ENCODE measurements around the gene RAD51.
"Not testable (repeated sequence)": the region's sequence is repeated elsewhere in the genome, so short reads cannot be mapped to it uniquely, and the experiment has no call there.

The RAD51 gene

DNA sequence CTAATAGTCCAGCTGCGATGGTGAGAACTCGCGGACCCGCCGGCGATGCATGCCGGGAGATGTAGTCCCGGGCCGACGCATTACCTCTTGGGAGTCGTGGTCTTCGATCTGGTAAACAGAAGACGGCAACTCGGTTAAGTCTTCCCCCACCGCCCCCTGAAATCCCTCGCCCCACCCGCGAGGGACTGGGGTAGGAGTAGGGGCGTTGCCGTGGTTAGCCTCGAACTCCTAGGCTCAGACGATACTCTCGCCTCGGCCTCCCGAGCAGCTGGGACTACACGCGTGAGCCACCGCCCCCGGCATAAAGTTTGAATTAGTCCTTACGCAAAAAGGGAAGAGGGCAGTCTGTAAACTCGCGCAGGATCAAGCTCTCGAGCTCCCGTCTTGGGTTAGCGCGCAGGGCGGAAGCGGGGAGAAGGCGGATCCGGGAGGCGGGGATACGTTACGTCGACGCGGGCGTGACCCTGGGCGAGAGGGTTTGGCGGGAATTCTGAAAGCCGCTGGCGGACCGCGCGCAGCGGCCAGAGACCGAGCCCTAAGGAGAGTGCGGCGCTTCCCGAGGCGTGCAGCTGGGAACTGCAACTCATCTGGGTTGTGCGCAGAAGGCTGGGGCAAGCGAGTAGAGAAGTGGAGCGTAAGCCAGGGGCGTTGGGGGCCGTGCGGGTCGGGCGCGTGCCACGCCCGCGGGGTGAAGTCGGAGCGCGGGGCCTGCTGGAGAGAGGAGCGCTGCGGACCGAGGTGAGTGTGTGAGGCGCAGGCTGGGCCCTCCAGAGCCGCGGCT lies at the start of gene RAD51:
Gene RAD51, plus strand, starts transcription at position 487 of the 781 bp plus-strand sequence. CDS start 3,585 bp downstream, outside the sequence.
- FAIRE-seq: no peak

DNA sequence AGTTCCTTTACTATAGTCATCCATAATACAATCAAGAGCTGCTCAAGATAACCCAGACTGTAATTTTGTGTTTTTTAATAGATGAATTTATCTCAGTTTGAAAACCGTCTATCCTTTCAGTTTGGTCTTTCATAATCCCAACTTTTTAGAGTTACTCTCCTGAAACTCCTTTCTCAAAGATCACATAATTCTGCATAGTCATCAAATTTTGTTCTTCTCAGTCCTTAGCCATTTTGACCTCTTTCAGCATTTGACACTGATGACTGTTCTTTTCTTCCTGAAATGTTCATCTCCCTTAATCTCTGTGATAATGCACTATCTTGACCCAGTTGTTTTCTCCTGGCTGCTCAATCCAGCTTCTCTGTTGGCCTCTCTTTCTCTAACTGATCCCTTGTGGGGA lies 47.5 kb upstream of the RAD51 start:
- no peak for FAIRE-seq

DNA sequence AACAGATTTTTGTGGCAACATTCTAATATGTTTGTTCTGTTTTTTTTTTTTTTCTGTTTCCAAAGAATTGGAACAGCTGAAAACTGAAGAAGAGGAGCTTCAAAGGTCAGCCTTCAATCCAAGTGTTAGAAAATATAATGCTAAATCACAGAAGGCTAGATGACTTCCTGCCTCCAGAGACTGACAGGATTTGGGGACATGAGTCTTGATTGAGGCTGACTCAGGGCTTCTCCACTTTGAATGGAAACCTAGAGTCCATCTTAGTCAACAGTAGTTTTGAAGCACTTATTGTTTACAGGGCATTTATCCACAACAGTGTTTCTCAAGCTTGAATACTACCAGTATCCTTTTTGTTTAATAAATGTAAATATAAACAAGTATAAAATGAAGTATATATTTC lies 44.5 kb upstream of the RAD51 start:
- FAIRE-seq: no peak

DNA sequence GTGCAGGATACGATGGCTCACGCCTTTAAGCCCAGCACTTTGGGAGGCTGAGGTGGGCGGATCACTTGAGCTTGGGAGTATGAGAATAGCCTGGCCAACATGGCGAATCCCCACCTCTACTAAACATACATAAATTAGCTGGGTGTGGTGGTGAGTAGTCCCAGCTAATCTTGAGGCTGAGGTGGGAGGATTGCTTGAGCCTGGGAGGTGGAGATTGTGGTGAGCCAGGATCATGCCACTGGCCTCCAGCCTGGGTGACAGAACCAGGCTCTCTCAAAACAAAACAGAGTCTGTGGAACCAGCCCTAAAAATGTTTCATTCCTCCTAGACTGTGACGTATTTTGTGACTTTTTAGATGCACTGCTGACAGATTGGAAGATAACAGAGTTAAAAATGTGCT lies 34.3 kb upstream of the RAD51 start:
- FAIRE-seq: no peak

DNA sequence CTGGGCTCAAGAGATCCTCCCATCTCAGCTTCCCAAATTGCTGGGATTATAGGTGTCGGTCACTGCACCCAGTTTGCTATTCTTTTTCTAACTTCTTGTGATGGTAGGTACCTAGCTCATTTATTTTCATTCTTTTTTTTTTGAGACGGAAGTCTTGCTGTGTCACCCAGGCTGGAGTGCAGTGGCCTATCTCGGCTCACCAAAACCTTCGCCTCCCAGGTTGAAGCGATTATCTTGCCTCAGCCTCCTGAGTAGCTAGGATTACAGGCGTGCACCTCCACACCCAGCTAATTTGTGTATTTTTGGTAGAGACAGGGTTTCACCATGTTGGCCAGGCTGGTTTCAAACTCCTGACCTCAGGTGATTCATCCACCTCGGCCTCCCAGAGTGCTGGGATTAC lies 30.1 kb upstream of the RAD51 start:
- no peak for FAIRE-seq

DNA sequence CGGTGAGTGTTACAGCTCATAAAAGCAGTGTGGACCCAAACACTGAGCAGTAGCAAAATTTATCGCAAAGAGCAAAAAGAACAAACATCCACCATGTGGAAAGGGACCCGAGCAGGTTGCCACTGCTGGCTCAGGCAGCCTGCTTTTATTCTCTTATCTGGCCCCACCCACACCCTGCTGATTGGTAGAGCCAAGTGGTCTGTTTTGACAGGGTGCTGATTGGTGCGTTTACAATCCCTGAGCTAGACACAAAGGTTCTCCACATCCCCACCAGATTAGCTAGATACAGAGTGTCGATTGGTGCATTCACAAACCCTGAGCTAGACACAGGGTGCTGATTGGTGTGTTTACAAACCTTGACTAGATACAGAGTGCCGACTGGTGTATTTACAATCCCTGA lies 18.7 kb upstream of the RAD51 start:
- FAIRE-seq: not testable (repeated sequence)

DNA sequence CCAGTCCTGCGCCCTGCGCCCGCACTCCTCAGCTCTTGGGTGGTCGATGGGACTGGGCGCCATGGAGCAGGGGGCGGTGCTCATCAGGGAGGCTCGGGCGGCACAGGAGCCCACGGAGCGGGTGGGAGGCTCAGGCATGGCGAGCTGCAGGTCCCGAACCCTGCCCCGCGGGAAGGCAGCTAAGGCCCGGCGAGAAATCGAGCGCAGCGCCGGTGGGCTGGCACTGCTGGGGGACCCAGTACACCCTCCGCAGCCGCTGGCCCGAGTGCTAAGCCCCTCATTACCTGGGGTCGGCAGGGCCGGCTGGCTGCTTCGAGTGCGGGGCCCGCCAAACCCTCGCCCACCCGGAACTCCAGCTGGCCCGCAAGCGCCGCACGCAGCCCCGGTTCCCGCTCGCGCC lies 18.1 kb upstream of the RAD51 start:
- not testable (repeated sequence) for FAIRE-seq

DNA sequence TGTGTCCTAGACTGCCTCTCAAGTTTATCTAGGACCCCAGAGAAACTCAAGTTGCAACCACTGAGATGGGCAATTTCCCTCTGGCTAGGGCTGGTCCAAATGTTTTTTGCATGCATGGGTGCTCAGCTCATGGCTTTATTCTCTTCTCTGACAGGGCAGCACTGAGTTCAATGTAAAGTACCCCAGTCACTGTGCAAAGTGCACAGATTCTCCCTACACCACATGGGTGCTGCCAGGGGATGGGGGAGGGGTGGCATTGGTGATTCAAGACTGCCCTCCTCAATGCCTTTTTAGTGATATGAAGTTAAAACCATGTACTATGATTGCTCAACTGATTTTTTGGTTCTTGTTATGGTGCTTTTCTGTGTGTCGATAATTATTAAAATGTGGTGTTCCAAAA lies 14.8 kb upstream of the RAD51 start:
- no peak for FAIRE-seq

DNA sequence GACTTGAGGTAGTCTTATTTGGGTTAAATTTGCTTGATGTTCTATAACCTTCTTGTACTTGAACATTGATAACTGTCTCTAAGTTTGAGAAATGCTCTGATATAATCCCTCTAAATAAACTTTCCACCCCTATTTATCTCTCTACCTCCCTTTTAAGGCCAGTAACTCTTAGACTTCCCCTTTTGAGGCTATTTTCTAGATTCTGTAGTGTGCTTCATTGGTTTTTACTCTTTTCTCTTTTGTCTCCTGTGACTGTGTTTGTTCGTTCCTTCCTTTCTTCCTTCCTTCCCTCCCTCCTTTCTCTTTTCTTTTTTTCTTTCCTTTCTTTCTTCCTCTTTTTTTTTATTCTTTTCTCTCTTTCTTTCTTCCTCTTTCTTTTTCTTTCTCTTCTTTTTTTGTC lies 14.0 kb upstream of the RAD51 start:
- not testable (repeated sequence) for FAIRE-seq

DNA sequence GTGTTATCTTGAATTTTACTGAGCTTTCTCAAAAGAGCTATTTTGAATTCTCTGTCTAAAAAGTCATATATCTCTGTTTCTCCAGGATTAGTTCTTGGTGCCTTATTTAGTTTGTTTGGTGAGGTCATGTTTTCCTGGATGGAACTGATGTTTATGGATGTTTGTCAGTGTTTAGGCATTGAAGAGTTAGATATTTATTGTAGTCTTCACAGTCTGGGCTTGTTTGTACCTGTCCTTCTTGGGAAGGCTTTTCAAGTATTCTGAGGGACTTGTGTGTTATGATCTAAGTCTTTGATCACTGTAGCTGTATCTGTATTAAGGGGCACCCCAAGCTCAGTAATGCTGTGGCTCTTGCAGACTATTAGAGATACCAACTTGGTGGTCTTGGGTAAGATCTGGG lies 10.6 kb upstream of the RAD51 start:
- FAIRE-seq: no peak

DNA sequence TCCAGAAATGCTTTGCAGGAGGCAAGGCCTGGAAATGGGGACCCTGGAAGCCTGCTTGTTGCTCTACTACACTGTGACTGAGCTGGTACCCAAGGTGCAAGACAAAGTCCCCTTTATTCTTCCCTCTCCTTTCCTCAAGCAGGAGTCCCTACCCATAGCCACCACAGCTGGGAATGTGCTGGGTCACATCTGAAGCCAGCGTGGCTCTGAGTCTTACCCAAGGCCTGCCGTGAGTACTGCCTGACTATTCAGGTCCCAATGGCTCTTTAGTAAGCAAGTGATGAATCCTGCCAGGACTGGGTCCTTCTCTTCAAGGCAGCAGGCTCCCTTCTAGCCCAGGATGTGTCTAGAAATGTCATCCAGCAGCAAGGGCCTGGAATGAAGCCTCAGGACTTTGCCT lies 9.6 kb upstream of the RAD51 start:
- FAIRE-seq: no peak

DNA sequence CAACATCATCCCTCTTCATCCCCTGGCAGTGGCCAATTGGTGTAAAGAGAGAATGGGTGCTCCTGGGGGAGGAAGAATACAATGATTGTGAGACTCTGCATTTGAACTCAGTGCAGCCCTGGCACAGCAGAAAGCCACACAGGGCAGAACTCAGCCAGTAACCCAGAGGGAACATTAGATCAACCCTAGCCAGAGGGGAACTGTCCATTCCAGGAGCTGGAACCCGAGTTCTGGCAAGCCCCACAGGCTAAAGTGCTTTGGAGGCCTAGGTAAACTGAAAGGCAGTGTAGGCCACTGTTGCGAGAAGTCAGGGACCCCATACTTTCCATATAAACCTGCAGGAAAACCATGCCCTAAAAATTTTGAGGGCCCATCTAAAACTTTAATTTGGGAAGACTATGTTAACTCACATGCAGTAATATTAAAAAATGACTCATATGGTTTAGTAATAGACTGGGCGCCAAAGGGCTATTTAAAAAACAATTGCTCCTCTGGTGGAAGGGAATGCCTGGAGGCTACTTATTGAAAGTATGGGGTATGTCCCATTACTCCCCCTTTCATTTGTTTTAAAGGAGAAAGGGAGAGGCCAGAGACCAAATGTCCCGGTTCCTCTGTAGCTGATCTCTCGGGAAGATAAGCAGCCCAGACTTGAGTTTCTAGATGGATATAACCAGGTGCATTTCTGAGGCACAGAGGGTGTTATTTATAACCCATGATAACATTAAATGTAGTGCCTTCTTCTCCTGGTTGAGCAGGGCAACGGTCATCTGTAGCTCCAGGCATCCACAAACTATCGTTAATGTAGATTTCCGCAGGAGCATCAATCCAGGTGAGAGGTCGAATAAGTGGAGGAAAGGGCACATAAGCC lies 5.8 kb upstream of the RAD51 start:
- FAIRE-seq: no peak

DNA sequence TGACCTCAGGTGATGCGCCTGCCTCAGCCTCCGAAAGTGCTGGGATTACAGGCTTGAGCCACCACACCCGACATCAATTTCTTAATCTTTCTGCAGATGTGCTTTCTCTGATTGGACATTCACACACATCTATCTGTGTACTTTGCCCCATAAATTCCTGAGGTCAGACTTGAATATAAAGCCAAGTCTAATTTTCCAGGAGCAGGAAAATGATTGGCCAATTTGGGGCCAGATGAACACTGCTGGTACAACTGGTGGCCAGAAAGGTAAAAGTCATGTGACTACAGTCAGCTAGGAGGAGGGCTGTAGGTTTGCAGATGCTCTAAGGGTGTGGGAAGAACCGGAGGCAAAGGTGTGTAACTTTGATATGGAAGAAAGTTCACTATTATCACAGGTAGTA lies 3.2 kb upstream of the RAD51 start:
- FAIRE-seq: no peak

DNA sequence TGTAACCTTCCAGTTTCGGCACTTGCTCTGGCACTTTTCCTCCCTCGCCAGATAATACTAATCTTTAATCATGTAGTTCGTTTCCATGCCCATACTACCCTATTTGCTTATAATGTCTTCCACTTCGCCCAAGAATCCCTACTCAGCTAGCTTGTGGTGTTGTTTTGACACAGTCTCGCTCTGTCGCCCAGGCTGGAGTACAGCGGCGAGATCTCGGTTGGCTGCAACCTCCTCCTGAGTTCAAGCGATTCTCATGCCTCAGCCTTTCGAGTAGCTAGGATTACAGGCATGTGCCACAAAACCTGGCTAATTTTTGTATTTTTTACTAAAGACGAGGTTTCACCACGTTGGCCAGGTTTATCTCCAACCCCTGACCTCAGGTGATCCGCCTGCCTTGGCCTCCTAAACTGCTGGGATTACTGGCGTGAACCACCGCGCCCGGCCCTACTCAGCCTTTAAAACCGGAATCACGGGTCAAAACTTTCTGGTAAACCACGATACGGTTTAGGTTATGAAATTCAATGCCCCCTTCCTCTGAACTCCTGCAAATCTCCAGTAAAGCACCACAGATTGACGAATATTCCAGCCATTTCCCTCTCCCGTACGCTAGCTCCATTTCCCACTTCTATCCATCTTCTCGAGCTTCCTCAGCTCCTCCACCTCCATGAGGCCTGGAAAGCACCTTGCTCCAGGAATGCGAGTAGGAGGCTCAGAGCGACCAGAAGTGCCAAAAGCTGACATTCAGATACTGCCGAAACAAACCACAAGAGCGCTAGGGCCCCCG lies 878 bp upstream of the RAD51 start:
- FAIRE-seq: no peak

DNA sequence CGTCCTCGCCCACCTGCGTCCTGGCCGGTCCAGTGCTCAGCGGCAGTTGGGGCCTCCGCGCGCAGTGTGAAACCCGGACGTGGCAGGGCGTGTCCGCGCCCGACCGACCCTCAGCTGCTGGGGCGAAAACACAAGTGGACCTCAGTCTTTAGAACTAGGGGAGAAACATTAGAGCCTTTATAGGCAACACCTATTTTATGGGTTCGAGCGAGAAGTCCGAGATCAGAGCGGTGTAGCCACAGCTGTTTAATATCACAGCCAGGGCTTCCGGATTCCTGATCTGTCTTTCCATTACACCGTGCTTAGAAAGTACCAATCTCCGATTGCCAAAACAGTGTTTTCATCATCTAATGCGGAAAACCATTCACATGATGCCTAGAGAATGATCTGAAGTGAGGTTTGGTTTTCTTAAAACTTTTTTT lies 506 bp downstream of the RAD51 start:
- no peak for FAIRE-seq

DNA sequence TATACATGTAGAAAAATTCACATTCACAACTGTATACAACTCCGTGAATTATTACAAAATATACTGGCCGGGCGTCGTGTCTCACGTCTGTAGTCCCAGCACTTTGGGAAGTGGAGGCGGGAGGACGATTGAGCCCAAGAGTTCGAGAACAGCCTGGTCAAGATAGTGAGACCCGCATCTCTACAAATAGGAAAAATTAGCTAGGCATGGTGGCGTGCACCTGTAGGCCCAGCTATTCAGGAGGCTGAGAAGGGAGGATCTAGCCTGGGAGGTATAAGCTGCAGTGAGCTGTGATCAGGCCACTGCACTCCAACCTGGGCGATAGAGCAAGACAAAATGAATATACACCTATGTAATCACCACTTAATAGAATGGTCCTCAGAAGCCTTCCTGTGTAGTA lies 1.3 kb downstream of the RAD51 start:
- no peak for FAIRE-seq

DNA sequence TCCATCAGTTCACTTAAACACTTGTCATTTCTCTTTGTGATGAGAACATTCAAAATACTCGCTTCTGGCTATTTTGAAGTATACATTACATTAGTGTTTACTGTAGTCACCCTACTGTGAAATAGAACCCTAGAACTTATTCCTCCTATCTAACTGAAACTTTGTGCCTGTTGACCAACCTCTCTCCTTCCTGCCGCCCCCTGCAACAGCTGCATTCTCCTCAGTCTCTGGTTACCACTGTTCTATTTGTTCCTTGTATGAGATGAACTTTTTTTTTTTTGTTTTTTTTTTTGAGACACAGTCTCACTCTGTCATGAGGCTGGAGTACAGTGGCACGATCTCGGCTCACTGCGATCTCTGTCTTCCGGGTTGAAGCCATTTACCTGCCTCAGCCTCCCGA lies 2.9 kb downstream of the RAD51 start:
- FAIRE-seq: no peak

DNA sequence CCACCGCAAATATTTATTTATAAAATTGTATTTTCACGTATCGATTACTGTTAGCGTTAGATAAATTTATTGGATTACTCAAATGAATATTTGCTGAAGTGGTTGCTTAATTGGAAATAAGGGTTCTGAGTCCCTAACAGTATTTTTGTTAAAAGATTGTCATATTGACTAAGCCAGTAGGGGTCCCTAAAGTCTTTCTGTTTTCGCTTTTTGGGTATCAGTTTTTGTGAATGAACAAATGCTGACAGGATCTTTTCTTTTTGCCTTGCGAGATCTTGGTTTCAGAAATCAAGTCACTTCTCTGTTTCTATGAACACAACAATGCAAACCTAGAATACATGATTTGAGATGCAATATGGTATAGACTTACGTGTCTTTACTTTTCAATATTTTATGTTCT lies 7.1 kb downstream of the RAD51 start:
- FAIRE-seq: no peak

DNA sequence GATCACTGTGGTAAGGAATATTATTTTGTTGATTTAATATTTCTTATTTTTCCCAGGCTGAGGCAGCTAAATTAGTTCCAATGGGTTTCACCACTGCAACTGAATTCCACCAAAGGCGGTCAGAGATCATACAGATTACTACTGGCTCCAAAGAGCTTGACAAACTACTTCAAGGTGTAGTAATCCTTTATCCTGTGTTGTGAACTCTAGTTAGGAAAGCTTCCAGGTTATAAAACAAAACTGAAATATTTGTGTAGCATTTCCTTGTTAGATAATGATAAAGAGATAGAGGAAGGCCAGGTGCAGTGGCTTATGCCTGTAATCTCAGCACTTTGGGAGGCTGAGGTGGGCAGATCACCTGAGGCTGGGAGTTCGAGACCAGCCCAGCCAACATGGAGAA lies 11.1 kb downstream of the RAD51 start:
- FAIRE-seq: no peak

DNA sequence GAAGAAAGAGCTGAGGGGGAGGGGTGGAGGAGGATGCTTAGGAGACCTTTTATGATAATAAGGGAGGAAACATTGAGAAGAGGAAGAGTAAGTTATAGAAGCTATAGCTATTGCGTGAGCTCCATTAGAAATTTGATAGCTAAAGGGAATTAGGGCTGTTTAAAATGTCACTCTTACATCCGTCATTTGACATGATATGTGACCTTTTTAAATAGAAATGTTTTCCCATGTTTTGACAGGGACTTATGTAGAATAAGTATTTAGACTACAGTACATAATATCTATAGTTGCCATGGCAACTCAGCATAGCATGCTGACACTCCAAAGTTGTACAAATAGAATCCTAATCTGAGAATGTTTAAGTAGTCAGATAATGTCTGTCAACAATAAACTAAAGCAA lies 19.2 kb downstream of the RAD51 start:
- no peak for FAIRE-seq

DNA sequence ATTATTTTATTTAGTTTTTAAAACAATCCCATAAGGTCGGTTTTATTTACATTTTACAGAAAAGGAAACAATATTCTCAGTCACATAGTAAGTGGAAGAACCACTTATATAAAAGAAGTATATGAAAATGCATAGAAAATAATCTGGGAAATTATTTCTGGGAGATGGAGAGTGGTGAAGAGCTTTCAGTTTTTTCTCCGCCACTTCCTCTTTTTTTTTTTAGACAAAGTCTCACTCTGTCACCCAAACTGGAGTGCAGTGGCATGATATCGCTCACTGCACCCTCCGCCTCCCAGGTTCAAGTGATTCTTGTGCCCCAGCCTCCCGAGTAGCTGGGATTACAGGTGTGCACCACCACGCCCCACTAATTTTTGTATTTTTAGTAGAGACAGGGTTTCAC lies 21.2 kb downstream of the RAD51 start:
- FAIRE-seq: no peak

DNA sequence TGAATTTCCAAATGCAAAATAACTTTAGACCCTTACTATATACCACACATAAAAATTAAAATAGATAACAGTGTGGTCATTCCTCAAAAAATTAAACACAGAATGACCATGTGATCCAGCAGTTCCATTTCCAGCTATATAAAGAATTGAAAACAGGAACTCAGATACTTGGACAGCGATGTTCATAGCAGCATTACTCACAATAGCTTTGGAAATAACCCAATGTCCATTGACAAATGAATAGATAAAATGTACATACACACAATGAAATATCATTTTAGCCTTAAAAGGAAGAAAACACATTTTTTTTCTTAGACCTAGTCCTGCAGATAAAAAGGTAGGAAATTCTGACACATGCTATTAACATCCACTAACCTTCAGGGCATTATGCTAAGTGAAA lies 26.7 kb downstream of the RAD51 start:
- no peak for FAIRE-seq

DNA sequence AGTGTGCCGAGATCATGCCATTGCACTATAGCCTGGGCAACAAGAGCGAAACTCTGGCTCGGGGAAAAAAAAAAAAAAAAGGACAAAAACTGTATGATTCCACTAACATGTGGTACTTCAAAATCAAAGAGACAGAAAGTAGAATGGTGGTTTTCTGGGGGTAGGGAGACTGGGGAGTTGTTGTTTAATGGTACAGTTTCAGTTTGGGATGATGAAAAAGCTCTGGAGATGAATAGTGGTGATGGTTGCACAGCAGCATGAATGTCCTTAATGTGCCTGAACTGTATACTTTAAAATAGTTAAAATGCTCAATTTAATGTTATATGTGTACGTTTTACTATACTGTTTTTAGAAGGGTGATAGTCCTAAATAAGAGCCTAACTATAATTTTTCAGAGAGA lies 27.4 kb downstream of the RAD51 start:
- FAIRE-seq: no peak

Measured in endometrium (tissue), 2 donors.